SU-DHL-6 (cell line): ENCODE measurements around the gene CTAG2.
"Not testable (repeated sequence)": the region's sequence is repeated elsewhere in the genome, so short reads cannot be mapped to it uniquely, and the experiment has no call there.

ENCODE experiments used
- H2AFZ ChIP-seq: fragments of 200-600 bp; sonication (generic); 2 replicates; pipeline ENCODE4 v1.6.1; 2014; ENCODE audit warnings: low read depth, mild to moderate bottlenecking, moderate library complexity, mixed read lengths, antibody characterized with exemption, low read length; ENCODE audit not compliant: severe bottlenecking
- H3F3A ChIP-seq: fragments of 200-600 bp; shearing (Covaris generic); 2 replicates; pipeline ENCODE4 v1.6.0; 2016; ENCODE audit warnings: antibody characterized with exemption, mild to moderate bottlenecking; ENCODE audit not compliant: insufficient read depth
- H3K27ac ChIP-seq: fragments of 200-600 bp; sonication (generic); 2 replicates; pipeline ENCODE4 v1.5.1; 2016; ENCODE audit warnings: low read depth, mild to moderate bottlenecking, low read length, moderate library complexity, mixed read lengths
- H3K27me3 ChIP-seq: fragments of 200-600 bp; sonication (generic), shearing (Covaris generic); 2 replicates; pipeline ENCODE4 v1.6.0; 2014; ENCODE audit warnings: mild to moderate bottlenecking, low read length
- H3K36me3 ChIP-seq: fragments of 200-600 bp; sonication (generic); 2 replicates; pipeline ENCODE4 v1.6.1; 2014; ENCODE audit warnings: mild to moderate bottlenecking, low read length, mixed read lengths
- H3K4me2 ChIP-seq: fragments of 300-600, 200-600 bp; shearing (Covaris generic), sonication (generic); 2 replicates; pipeline ENCODE4 v1.6.0; 2014; ENCODE audit warnings: low read length, low read depth, mild to moderate bottlenecking; ENCODE audit not compliant: poor library complexity, severe bottlenecking
- H3K4me3 ChIP-seq: fragments of 200-600 bp; sonication (generic); 2 replicates; pipeline ENCODE4 v1.5.1; 2014; ENCODE audit warnings: antibody characterized with exemption, low read length, mild to moderate bottlenecking, mixed read lengths; ENCODE audit not compliant: insufficient read depth, poor library complexity, severe bottlenecking
- H3K79me2 ChIP-seq: fragments of 200-600 bp; sonication (generic); 2 replicates; pipeline ENCODE4 v1.6.1; 2014; ENCODE audit warnings: mild to moderate bottlenecking, low read length, moderate library complexity; ENCODE audit not compliant: insufficient read depth
- H3K9ac ChIP-seq: fragments of 200-600 bp; sonication (generic); 2 replicates; pipeline ENCODE4 v1.7.0; 2014; ENCODE audit warnings: mild to moderate bottlenecking, low read length
- H3K9me2 ChIP-seq: fragments of 200-600 bp; sonication (generic); replicated peaks from 2 replicates; pipeline ENCODE4 v1.6.1; 2014; ENCODE audit warnings: low read length; ENCODE audit not compliant: insufficient read depth
- H3K9me3 ChIP-seq: fragments of 200-600 bp; sonication (generic); 2 replicates; pipeline ENCODE4 v1.6.1; 2014; ENCODE audit warnings: low read length, mixed read lengths; ENCODE audit not compliant: insufficient read depth
- H4K20me1 ChIP-seq: fragments of 200-600 bp; sonication (generic); 2 replicates; pipeline ENCODE4 v1.6.1; 2014; ENCODE audit warnings: low read depth, mild to moderate bottlenecking, antibody characterized with exemption, low read length, moderate library complexity, mixed read lengths
- CTCF ChIP-seq: fragments of 200-600 bp; sonication (generic); IDR thresholded peaks from one replicate; pipeline ENCODE4 v1.5.1; 2017; ENCODE audit warnings: antibody characterized with exemption, mild to moderate bottlenecking, low read length, moderate library complexity; ENCODE audit not compliant: insufficient read depth, poor library complexity, severe bottlenecking
- EZH2phosphoT487 ChIP-seq: fragments of 200-600 bp; sonication (generic), shearing (Covaris generic); conservative IDR thresholded peaks from 2 replicates; pipeline ENCODE4 v1.6.1; 2018; ENCODE audit warnings: mild to moderate bottlenecking, antibody characterized with exemption, low read length, moderate library complexity, mixed read lengths

The CTAG2 gene

DNA sequence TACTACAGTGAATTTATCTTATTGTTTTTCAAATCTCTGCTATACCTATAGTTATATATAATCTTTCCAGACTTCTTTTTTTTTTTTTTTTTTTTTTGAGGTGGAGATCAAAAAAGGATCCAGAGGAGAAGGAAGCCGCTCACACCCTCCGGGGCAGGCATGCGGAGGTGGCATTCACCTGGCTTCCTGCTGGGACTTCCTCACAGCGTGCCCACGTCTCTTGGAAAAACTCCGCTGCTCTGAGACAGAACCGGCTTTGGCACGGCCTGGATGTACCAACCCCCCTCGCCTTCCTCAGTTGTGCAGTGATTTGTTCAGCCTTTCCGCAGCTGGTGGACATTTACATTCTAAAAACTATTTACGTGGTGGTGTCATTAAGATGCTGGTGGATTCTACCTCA is 45.4 kb downstream of the CTAG2 start:
- H3K36me3 ChIP-seq, H4K20me1 ChIP-seq, H2AFZ ChIP-seq, H3K79me2 ChIP-seq, H3K27me3 ChIP-seq, H3K9ac ChIP-seq, H3K27ac ChIP-seq, H3K4me3 ChIP-seq, H3K9me2 ChIP-seq, H3K4me2 ChIP-seq, H3F3A ChIP-seq, H3K9me3 ChIP-seq: not testable (repeated sequence)

- Histone ChIP-seq H3K4me2 (no peak overlapping the region), H3K9me3 (no peaks in the 10 kb centered on the region), H4K20me1 (no peaks in the 10 kb centered on the region), H3K9ac (no peak overlapping the region), H3K9me2 (no peaks in the 10 kb centered on the region), H3K27me3 (no peaks in the 10 kb centered on the region), H2AFZ (no peak overlapping the region), H3K79me2 (no peaks in the 10 kb centered on the region), H3F3A (no peaks in the 10 kb centered on the region), H3K27ac (no peak overlapping the region), H3K36me3 (no peaks in the 10 kb centered on the region), H3K4me3 (no peak overlapping the region)
- TF ChIP-seq CTCF = no peak
- no peak for TF ChIP-seq EZH2phosphoT487
Measured at GRCh38 chrX:154607370-154607769, 46.0 kb downstream of the CTAG2 start.

GRCh38 chrX:154605566-154605965 is 47.8 kb downstream of the CTAG2 start:
- Histone ChIP-seq H3K27me3 (no peaks in the 10 kb centered on the region), H3K9me2 (no peaks in the 10 kb centered on the region), H3K4me2 (no peak overlapping the region), H3F3A (no peaks in the 10 kb centered on the region), H4K20me1 (no peaks in the 10 kb centered on the region), H3K79me2 (no peaks in the 10 kb centered on the region), H3K9me3 (no peaks in the 10 kb centered on the region), H3K27ac (no peak overlapping the region), H3K9ac (no peak overlapping the region), H3K4me3 (no peak overlapping the region), H2AFZ (no peak overlapping the region), H3K36me3 (no peaks in the 10 kb centered on the region)
- no peak for TF ChIP-seq EZH2phosphoT487
- TF ChIP-seq CTCF = no peak

GRCh38 chrX:154603438-154604430 is 49.6 kb downstream of the CTAG2 start:
- Histone ChIP-seq H3K4me3 (no peak overlapping the region), H3K9ac (no peak overlapping the region), H3K9me2 (no peaks in the 10 kb centered on the region), H3K36me3 (no peaks in the 10 kb centered on the region), H3K27ac (no peak overlapping the region), H4K20me1 (no peaks in the 10 kb centered on the region), H3F3A (no peaks in the 10 kb centered on the region), H3K27me3 (no peaks in the 10 kb centered on the region), H3K4me2 (no peak overlapping the region), H3K9me3 (no peaks in the 10 kb centered on the region), H2AFZ (no peak overlapping the region), H3K79me2 (no peaks in the 10 kb centered on the region)
- TF ChIP-seq EZH2phosphoT487 (no peak), CTCF (no peak)
